ENCODE data around the gene ZNF292. TPM values are rescaled to one million over a fixed set of nuclear protein-coding genes. Genes with fewer than 3 reads are reported as not detected.

Gene ZNF292
- total RNA-seq (2022; extraction: Qiagen RNA extraction), result 2.6 to 4.6 TPM (median 3.5 TPM) in 5 replicates

GRCh38 chr6:87154993-87155841 is at the start of gene ZNF292:
Gene ZNF292 (plus strand): TSS chr6:87155565. CDS start chr6:87155592, 27 bp downstream.

Other genes starting within 250 kb of the ZNF292 start
- not detected in 5 replicates for gene HTR1E, start 218.0 kb upstream of the ZNF292 start, total RNA-seq (2022; extraction: Qiagen RNA extraction)
- 0.09 to 0.22 TPM (median 0.20 TPM) in 4 of 5 replicates, not detected in the other for gene CGA, start 60.5 kb upstream of the ZNF292 start, total RNA-seq (2022; extraction: Qiagen RNA extraction)
- 2.3 to 3.6 TPM (median 3.0 TPM) in 5 replicates for gene SMIM8, start 167.0 kb downstream of the ZNF292 start, total RNA-seq (2022; extraction: Qiagen RNA extraction)
- not detected in 5 replicates for gene GJB7, start 173.7 kb downstream of the ZNF292 start, total RNA-seq (2022; extraction: Qiagen RNA extraction)
- gene C6orf163, start 189.2 kb downstream of the ZNF292 start, total RNA-seq (2022; extraction: Qiagen RNA extraction), result 0.06 to 0.29 TPM (median 0.15 TPM) in 5 replicates

All from A549 treated with CORT108297 at 1 μM for 4 hours (cell line).